H54 (cell line): Measurements from ENCODE around the gene HS1BP3.
A peak's percentile ranks its signal among the peaks of the same experiment; 100 is the strongest.

Source experiments
- DNase-seq: peaks from one replicate; pipeline ENCODE4 v3.0.0; 2011; ENCODE audit warnings: low spot score, mixed read lengths; ENCODE audit not compliant: insufficient read length
- FAIRE-seq: peaks from 3 replicates; lab custom pipeline; 2011; peaks lifted over from hg19 to GRCh38; lab: Jason Lieb, UNC
- POLR2A ChIP-seq: IDR thresholded peaks from 2 replicates; pipeline ENCODE4 v1.6.1; 2011; ENCODE audit warnings: low read depth, mild to moderate bottlenecking, low read length

HS1BP3 gene

GRCh38 chr2:20678780-20679179 lies 27.9 kb upstream of the HS1BP3 start:
- FAIRE-seq, result no peak
- DNase-seq, result no peak
- TF ChIP-seq POLR2A, result no peak

GRCh38 chr2:20678086-20678395 lies 27.1 kb upstream of the HS1BP3 start:
- TF ChIP-seq POLR2A, result no peak
- FAIRE-seq, result no peak
- DNase-seq, result no peak

- no peak for FAIRE-seq
- no peak for DNase-seq
Observed at GRCh38 chr2:20677301-20678085, 26.6 kb upstream of the HS1BP3 start.

DNA sequence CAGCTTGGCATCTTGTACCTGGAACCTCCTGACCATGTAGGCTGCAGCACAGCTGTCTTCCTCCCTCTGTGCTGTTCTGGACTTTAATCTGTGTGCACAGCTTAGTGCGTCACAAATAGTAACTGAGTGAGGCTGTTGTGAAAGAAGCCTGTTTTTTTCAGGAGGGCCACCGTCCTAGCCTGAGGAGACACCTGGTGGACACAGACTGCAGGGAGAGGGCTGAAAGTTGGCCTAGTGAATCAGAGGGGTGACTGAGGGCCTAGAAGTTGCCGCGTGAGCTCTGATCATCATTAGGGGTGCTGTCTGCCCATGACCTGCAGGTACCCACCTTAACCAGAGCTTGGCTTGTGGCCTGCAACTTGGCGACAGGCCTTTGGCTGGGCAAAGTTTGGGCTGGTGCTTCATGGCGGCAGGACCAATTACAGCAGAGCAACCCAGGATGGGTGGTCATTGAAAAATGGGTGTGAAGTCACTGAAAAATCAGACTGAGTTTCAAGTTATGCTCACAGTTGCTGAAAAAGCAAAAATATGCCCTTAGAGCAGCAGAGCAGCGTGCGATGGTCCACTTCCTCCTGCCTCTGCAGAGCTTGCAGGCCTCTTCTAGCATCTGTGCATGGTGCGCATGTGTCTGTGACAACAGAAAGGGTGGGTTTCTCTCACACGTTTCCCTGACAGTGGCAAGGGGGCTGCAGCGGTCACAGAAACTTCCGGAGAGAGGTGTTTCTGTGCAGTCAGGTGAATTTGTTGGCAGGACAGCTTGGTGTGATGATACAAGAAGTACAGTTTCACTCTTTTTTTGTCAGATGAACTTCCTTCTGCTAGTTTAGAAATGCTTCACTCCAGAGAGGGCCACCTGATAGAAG lies 25.7 kb upstream of the HS1BP3 start:
- no peak for TF ChIP-seq POLR2A
- FAIRE-seq (no peak), DNase-seq (no peak)

More at GRCh38 chr2:20677301-20678085, 26.6 kb upstream of the HS1BP3 start:
- no peak for TF ChIP-seq POLR2A

- no peak for DNase-seq
- no peak for TF ChIP-seq POLR2A
- no peak for FAIRE-seq
Observed at GRCh38 chr2:20675701-20676352, 24.9 kb upstream of the HS1BP3 start.

- DNase-seq (peak; percentile 99), FAIRE-seq (peak; percentile 76)
- no peak for TF ChIP-seq POLR2A
Observed at GRCh38 chr2:20674974-20675679, 24.2 kb upstream of the HS1BP3 start.

DNA sequence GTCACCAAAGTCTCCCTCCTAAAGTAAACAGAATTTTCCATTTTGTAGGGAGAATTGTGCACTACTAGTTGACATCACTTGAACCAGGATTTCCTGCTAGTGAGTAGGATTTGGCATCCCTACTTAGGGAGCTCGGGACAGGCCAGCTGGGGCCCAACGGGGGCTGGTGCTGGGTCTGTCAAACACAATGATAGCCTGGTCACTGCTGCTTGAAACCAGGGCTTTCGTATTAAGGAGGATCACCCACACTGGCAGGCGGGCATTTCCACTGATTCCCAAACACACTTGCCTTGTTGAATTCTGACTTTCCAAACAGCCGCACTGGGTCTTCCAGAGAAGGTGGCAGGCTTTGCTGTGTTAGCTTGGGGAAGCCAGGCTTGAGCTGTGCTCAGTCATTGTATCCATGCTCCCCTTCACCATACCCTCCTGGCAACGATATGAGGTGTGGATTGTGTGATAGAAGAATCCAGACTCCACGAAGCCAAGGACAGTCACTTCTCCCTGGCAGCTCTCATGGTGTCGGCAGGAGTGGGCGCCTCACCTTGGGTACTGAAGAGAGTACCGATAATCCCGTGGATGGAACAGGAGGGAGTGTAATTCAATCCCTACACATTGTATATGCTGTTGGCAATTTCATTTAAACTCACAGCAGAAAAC lies 23.5 kb upstream of the HS1BP3 start:
- FAIRE-seq, result no peak
- no peak for DNase-seq
- no peak for TF ChIP-seq POLR2A

DNA sequence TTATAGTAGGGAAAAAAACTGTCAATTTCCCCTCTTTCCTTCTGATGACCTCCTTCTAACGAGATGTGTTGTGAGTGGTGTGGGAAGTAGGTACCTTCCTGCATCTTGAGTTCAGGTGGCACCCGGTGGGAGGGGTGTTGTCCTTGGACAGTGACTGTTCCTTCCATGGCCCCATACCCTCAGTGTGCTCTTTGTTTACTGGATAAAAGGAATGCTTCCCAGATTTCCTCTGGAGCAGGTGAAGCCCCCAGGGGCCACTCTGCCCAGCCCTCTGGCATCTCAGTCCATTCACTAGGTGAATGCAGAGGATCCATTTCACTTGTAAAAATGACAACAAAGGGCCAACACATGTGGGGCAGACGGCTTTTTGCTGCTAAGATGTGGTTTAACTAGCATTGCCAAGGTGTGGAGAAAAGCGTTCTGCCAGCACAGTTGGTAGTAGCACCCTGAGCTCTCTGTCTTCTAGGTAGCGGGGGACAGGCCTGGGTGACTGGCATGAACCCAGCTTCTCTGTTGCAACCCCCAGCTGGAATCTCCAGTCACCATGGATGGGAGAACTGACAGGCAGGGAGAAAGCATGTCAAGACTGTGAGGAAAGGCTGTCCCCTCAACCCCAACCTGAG lies 22.9 kb upstream of the HS1BP3 start:
- DNase-seq, result no peak
- no peak for FAIRE-seq
- TF ChIP-seq POLR2A, result no peak

GRCh38 chr2:20672201-20672951 lies 21.5 kb upstream of the HS1BP3 start:
- TF ChIP-seq POLR2A, result no peak
- DNase-seq, result no peak
- FAIRE-seq, result no peak

DNA sequence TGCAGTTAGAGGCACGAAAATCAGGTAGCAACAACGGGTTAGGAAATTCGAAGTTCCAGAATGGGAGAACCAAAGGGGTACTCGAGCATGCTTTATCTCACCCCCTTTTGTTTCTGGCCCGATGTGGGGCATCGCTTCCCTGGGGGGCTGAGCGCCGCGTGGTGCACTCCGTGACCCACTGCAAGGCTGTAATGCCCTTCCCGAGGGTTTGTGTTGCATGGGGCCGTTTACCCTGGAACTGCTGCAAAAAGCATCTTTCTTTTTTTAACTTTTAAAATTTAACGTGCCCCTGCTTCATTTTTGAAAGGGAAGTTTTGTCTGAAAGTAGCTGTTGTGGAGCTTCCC lies 20.8 kb upstream of the HS1BP3 start:
- FAIRE-seq (no peak), DNase-seq (no peak)
- no peak for TF ChIP-seq POLR2A

GRCh38 chr2:20671036-20671735 lies 20.3 kb upstream of the HS1BP3 start:
- DNase-seq, result no peak
- FAIRE-seq, result no peak
- no peak for TF ChIP-seq POLR2A
